Panc1 (cell line): ENCODE data around the gene ZSCAN5C. TPM values are rescaled to one million over a fixed set of nuclear protein-coding genes. Genes with fewer than 3 reads are reported as not detected.

Source experiments
- ATAC-seq: fragments of 200-7000 bp; cut with Tn5 transposase; 2 replicates; pipeline ENCODE4 v1.9.1; 2020; ENCODE audit warnings: mild to moderate bottlenecking, moderate library complexity
- BruUV-seq: library from RNA; stranded (reverse); fragments of 400-500 nt; replicated peaks from 2 replicates; lab custom pipeline; 2021; lab: Mats Ljungman, UMichigan
- CTCF ChIA-PET: fragments of 300-600 bp; sonication (Branson Sonifier 250); formaldehyde crosslinking; loops from one replicate; lab custom pipeline; 2022; ENCODE audit warnings: antibody characterized with exemption; lab: Charles Lee
- POLR2A ChIA-PET: fragments of 300-600 bp; sonication (Branson Sonifier 250); formaldehyde crosslinking; loops from one replicate; lab custom pipeline; 2022; ENCODE audit warnings: antibody characterized with exemption; lab: Charles Lee
- DNase-seq: peaks from one replicate; pipeline ENCODE4 v3.0.0-alpha.2; 2010; ENCODE audit warnings: low read depth, low spot score
- H3K27ac ChIP-seq: 2 replicates; pipeline ENCODE4 v1.5.1; 2011; ENCODE audit warnings: mild to moderate bottlenecking, low read length, inconsistent platforms
- H3K27me3 ChIP-seq: fragments of 200-500 bp; sonication (Bioruptor generic); 2 replicates; pipeline ENCODE4 v1.6.0; 2014; ENCODE audit warnings: low read length, inconsistent platforms; ENCODE audit not compliant: control insufficient read depth, insufficient read depth
- H3K36me3 ChIP-seq: fragments of 200-500 bp; sonication (Bioruptor generic); 2 replicates; pipeline ENCODE4 v1.5.1; 2014; ENCODE audit warnings: inconsistent platforms, mild to moderate bottlenecking, low read length, moderate library complexity; ENCODE audit not compliant: control insufficient read depth, insufficient read depth
- H3K4me1 ChIP-seq: 2 replicates; pipeline ENCODE4 v1.5.1; 2011; ENCODE audit warnings: inconsistent platforms, mild to moderate bottlenecking, low read length, moderate library complexity; ENCODE audit not compliant: control insufficient read depth, insufficient read depth
- H3K4me3 ChIP-seq, 2 experiments: 2 replicates each; pipeline ENCODE4 v1.5.1; 2011 to 2012; ENCODE audit warnings: low read depth in 2 of 2, low read length in 2 of 2, mild to moderate bottlenecking in 2 of 2, inconsistent platforms in 1 of 2, moderate library complexity in 1 of 2
- H3K9me3 ChIP-seq: fragments of 200-500 bp; sonication (Bioruptor generic); 2 replicates; pipeline ENCODE4 v1.5.1; 2014; ENCODE audit warnings: low read depth, mild to moderate bottlenecking, inconsistent platforms, low read length, moderate library complexity; ENCODE audit not compliant: control insufficient read depth, insufficient read depth
- POLR2AphosphoS5 ChIP-seq: IDR thresholded peaks from 2 replicates; pipeline ENCODE4 v1.6.1; 2012; ENCODE audit warnings: mild to moderate bottlenecking, low read depth, low read length, moderate library complexity
- REST ChIP-seq, 2 experiments: IDR thresholded peaks; 2 replicates each; pipeline ENCODE4 v1.6.1; 2011 to 2012; ENCODE audit warnings: low read depth in 2 of 2, control low read depth in 1 of 2, low read length in 1 of 2, mild to moderate bottlenecking in 1 of 2, moderate library complexity in 1 of 2; ENCODE audit not compliant: insufficient read depth in 1 of 2
- SIN3A ChIP-seq: IDR thresholded peaks from 2 replicates; pipeline ENCODE4 v1.6.1; 2012; ENCODE audit warnings: low read depth, mild to moderate bottlenecking, low read length, moderate library complexity, borderline replicate concordance; ENCODE audit not compliant: insufficient read depth
- TCF7L2 ChIP-seq: IDR thresholded peaks from 2 replicates; pipeline ENCODE4 v1.6.1; 2011; ENCODE audit warnings: mild to moderate bottlenecking, low read depth, low read length, inconsistent platforms
- in situ Hi-C: cut with HindIII; loops from 2 replicates; pipeline ENCODE4 v1.10.0; 2016; ENCODE audit warnings: low sequenced_read_pairs, low pct_unique_long_range_greater_than_20kb
- intact Hi-C: fragments of 100-400 bp; cut with micrococcal nuclease; formaldehyde crosslinking; loops from one replicate; pipeline ENCODE4 v1.10.0; 2022; ENCODE audit not compliant: unreplicated experiment
- total RNA-seq: library from RNA; stranded (reverse); gene quantifications from one replicate; pipeline ENCODE4 v1.2.1, GENCODE V29; 2021; ENCODE audit not compliant: unreplicated experiment
- TF ChIP-seq, protein P1 (sequence below): fragments of 450-650 bp; IDR thresholded peaks from 2 replicates; pipeline ENCODE4 v1.5.1; 2017; ENCODE audit warnings: mild to moderate bottlenecking

Gene ZSCAN5C
- total RNA-seq, 1 experiment from 2014 or later, result not detected

DNA sequence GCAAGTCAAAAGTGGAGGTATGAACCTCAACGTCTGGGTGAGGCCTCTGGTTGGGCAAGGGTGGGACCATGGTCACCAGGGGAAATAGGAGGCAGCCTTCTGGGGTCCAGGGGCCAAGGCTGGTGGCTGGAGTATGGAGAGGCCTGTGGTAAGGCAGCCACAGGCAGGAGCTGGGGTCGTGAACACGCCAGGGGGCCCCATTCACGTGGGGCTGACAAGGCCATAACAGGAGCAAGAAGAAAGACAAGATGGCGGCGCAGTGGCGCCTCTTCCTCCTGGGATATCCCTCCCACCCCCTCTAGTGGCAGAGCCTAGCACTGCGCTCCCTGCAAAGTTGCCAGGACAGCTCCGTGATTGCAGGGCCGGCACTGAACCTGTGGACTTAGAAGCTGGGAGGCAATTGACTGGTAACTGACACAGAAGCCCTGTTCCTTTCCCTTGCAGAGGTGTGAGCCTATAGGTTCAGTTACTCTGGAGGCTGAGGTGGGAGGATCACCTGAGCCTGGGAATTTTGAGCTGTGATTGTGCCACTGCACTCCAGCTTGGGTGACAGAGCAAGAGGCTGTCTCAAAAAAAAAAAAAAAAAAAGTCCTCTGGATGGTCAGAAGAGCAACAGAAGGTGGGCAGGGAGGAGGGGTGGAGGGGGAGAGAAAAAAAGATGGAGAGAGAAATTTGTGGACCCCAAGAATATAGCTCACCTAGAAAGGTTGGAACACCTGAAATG lies 50.8 kb downstream of the ZSCAN5C start:
- CTCF ChIA-PET, result interaction anchor here (0.6 to 2.5 kb wide), 20 partner anchors 12 to 186 kb away, joined by 3 to 128 read pairs (median 5); partner anchors contain the start of genes ZNF787 and ZSCAN5A
- DNase-seq (peak; percentile 58), ATAC-seq (peak; percentile 94)
- Histone ChIP-seq H3K27ac (peak overlapping the region; percentile 66), H3K36me3 (no peaks in the 10 kb centered on the region), H3K27me3 (no peaks in the 10 kb centered on the region), H3K9me3 (no peaks in the 10 kb centered on the region; the same call in 1 of the 2 replicates), H3K4me1 (no peaks in the 10 kb centered on the region), H3K4me3 (no peak overlapping the region)
- no peak for TF ChIP-seq REST (IDR thresholded peaks at IDR 0.05; ENCODE audit: insufficient read depth in 1 of 2, low read depth in 2 of 2, low read length in 1 of 2)
- TF ChIP-seq, protein P1, sequence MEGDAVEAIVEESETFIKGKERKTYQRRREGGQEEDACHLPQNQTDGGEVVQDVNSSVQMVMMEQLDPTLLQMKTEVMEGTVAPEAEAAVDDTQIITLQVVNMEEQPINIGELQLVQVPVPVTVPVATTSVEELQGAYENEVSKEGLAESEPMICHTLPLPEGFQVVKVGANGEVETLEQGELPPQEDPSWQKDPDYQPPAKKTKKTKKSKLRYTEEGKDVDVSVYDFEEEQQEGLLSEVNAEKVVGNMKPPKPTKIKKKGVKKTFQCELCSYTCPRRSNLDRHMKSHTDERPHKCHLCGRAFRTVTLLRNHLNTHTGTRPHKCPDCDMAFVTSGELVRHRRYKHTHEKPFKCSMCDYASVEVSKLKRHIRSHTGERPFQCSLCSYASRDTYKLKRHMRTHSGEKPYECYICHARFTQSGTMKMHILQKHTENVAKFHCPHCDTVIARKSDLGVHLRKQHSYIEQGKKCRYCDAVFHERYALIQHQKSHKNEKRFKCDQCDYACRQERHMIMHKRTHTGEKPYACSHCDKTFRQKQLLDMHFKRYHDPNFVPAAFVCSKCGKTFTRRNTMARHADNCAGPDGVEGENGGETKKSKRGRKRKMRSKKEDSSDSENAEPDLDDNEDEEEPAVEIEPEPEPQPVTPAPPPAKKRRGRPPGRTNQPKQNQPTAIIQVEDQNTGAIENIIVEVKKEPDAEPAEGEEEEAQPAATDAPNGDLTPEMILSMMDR, result peak; percentile 98
- in situ Hi-C loops, result no loop called here
- intact Hi-C loops, result loop anchor here (1.0 to 10.0 kb wide), 2 partner anchors 80 to 178 kb away; no protein-coding TSS in a partner anchor
- POLR2A ChIA-PET, result interaction anchor here (0.6 to 0.9 kb wide), 6 partner anchors 42 to 192 kb away, joined by 3 to 10 read pairs (median 5); partner anchors contain the start of gene ZSCAN5A
- BruUV-seq, result no TSS peak

DNA sequence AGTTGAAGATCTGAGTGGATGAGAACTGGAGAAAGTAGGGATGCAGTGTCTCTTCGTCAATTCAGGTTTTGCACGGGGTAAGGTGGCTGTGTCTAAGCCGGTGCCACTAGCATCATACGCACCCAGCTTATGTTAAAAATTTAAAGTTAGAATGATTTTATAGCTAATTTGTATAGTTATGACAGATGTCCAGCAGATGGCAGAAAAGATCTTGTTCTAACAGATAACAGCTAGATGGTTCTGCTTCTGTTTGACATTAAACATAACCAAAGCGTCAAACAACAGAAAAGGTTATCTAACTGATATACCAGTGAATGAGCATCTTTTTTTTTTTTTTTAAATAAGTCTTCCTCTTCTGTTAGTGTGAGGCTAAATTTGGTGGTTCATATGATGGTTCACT lies 51.7 kb downstream of the ZSCAN5C start:
- Histone ChIP-seq H3K4me1 (no peaks in the 10 kb centered on the region), H3K9me3 (no peaks in the 10 kb centered on the region; the same call in 1 of the 2 replicates), H3K27ac (no peak overlapping the region), H3K27me3 (no peaks in the 10 kb centered on the region), H3K4me3 (no peak overlapping the region), H3K36me3 (no peaks in the 10 kb centered on the region)
- peak; percentile 18 for DNase-seq
- peak; percentile 64; the same call in 1 of the 2 replicates for ATAC-seq
- POLR2A ChIA-PET, result interaction anchor here (0.7 to 0.9 kb wide), 5 partner anchors 61 to 193 kb away, joined by 3 to 7 read pairs (median 6); partner anchors contain the start of gene ZSCAN5A
- BruUV-seq, result no TSS peak
- CTCF ChIA-PET, result interaction anchor here (0.6 to 2.5 kb wide), 19 partner anchors 10 to 927 kb away, joined by 3 to 128 read pairs (median 5); partner anchors contain the start of gene ZSCAN5A
- in situ Hi-C loops, result no loop called here
- TF ChIP-seq POLR2AphosphoS5, result no peak
- no peak for TF ChIP-seq SIN3A
- TF ChIP-seq TCF7L2, result no peak
- TF ChIP-seq, protein P1, result no peak
- no peak for TF ChIP-seq REST (IDR thresholded peaks at IDR 0.05; ENCODE audit: insufficient read depth in 1 of 2, low read depth in 2 of 2, low read length in 1 of 2)
- intact Hi-C loops, result loop anchor here (1.0 to 10.0 kb wide), 2 partner anchors 80 to 179 kb away; no protein-coding TSS in a partner anchor
